Fibroblast of lung (primary cell): ENCODE data around the gene CD6. TPM values are rescaled to one million over a fixed set of nuclear protein-coding genes. Genes with fewer than 3 reads are reported as not detected.

Source experiments
- DNase-seq, 2 donors: peaks; one replicate each; pipeline versions ENCODE4 v3.0.0 to v3.0.0-alpha.2; 2010; ENCODE audit warnings: low read depth in 2 of 2
- H2AFZ ChIP-seq: 2 replicates; pipeline ENCODE4 v1.5.1; 2012; ENCODE audit warnings: low read length, control low read depth, inconsistent platforms
- H3K27ac ChIP-seq: 2 replicates; pipeline ENCODE4 v1.5.1; 2011; ENCODE audit warnings: low read length, control low read depth; ENCODE audit not compliant: insufficient read depth
- H3K27me3 ChIP-seq: 2 replicates; pipeline ENCODE4 v1.5.1; 2011; ENCODE audit warnings: mild to moderate bottlenecking, low read length; ENCODE audit not compliant: control insufficient read depth, insufficient read depth
- H3K36me3 ChIP-seq: 2 replicates; pipeline ENCODE4 v1.5.1; 2011; ENCODE audit warnings: low read length; ENCODE audit not compliant: control insufficient read depth, insufficient read depth
- H3K4me1 ChIP-seq: 2 replicates; pipeline ENCODE4 v1.5.1; 2011; ENCODE audit warnings: low read length; ENCODE audit not compliant: control insufficient read depth, insufficient read depth; ENCODE audit errors: extremely low read depth
- H3K4me2 ChIP-seq: 2 replicates; pipeline ENCODE4 v1.5.1; 2011; ENCODE audit warnings: low read length, control low read depth; ENCODE audit not compliant: insufficient read depth; ENCODE audit errors: extremely low read depth
- H3K4me3 ChIP-seq, 4 experiments: fragments of 200-600 bp in 1 of 4; sonication (generic) in 1 of 4; replicated peaks in 1 of 4; 2 replicates each; pipeline ENCODE4 v1.5.1; 2011 to 2016; ENCODE audit warnings: low read length in 4 of 4, low read depth in 3 of 4, mild to moderate bottlenecking in 3 of 4, control low read depth in 2 of 4, inconsistent platforms in 1 of 4, mixed read lengths in 1 of 4; ENCODE audit not compliant: insufficient read depth in 1 of 4; ENCODE audit errors: control extremely low read depth in 1 of 4
- H3K79me2 ChIP-seq: 2 replicates; pipeline ENCODE4 v1.5.1; 2012; ENCODE audit warnings: mild to moderate bottlenecking, low read length, inconsistent platforms; ENCODE audit not compliant: control insufficient read depth, insufficient read depth
- H3K9ac ChIP-seq: 2 replicates; pipeline ENCODE4 v1.5.1; 2011; ENCODE audit warnings: mild to moderate bottlenecking, low read length, control low read depth; ENCODE audit not compliant: insufficient read depth
- H3K9me3 ChIP-seq: 2 replicates; pipeline ENCODE4 v1.5.1; 2012; ENCODE audit warnings: low read depth, low read length; ENCODE audit not compliant: control insufficient read depth, insufficient read depth
- H4K20me1 ChIP-seq: 2 replicates; pipeline ENCODE4 v1.5.1; 2011; ENCODE audit warnings: low read length; ENCODE audit not compliant: control insufficient read depth, insufficient read depth; ENCODE audit errors: extremely low read depth
- EZH2 ChIP-seq: IDR thresholded peaks from 2 replicates; pipeline ENCODE4 v1.5.1; 2012; ENCODE audit warnings: low read length, control low read depth, mild to moderate bottlenecking; ENCODE audit errors: missing control alignments
- polyA plus RNA-seq, 2 donors: library from polyadenylated mRNA; depleted of rRNA in 1 of 2; stranded (reverse) in 1 of 2; unstranded in 1 of 2; fragments of >200 nt; gene quantifications; 2 replicates each; pipeline ENCODE4 v1.2.1, GENCODE V29; 2011 to 2012; ENCODE audit warnings: missing spikeins in 1 of 2
- total RNA-seq: library from RNA; depleted of rRNA; stranded (reverse); fragments of >200 nt; gene quantifications from 2 replicates; pipeline ENCODE4 v1.2.1, GENCODE V29; 2014
- TF ChIP-seq, protein P1 (sequence below), 2 donors: IDR thresholded peaks in 1 of 2; conservative IDR thresholded peaks in 1 of 2; 1 replicate in 1 of 2; 2 replicates in 1 of 2; pipeline ENCODE4 v1.5.1; 2011 to 2012; ENCODE audit warnings: low read length in 2 of 2, control low read depth in 1 of 2, inconsistent platforms in 1 of 2, low read depth in 1 of 2, mild to moderate bottlenecking in 1 of 2

CD6 gene
- total and polyA plus RNA-seq, 2 donors (not counting 1 experiment from before 2014, with no cell fraction given), result not detected

DNA sequence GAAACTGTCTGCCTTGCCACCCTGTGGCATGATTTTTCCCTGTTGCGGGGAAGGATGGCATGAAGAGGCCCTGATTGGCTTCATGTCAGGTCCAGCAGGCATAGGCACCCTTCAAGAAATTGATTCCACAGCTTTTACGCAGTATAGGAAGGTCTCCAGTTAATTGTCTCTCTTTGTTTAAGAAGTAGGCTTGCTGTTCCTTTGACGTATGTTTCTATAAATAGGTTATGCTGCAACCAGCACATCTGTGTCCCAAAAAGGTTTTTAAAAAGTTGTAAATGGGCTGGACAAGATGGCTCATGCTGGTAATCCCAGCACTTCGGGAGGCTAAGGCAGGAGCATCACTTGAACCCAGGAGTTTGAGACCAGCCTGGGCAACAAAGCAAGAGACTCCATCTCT, 62.6 kb downstream of the CD6 start:
- DNase-seq, result peak in 1 of 2 donors; percentile 9
- Histone ChIP-seq H3K4me3 (no peak overlapping the region), H3K9ac (no peak overlapping the region), H2AFZ (no peak overlapping the region), H3K79me2 (no peaks in the 10 kb centered on the region), H3K4me1 (no peaks in the 10 kb centered on the region), H3K36me3 (no peaks in the 10 kb centered on the region), H3K27ac (no peak overlapping the region), H3K4me2 (no peak overlapping the region), H3K9me3 (no peaks in the 10 kb centered on the region), H4K20me1 (no peaks in the 10 kb centered on the region), H3K27me3 (peaks cover 5% of the 10 kb centered on the region)
- TF ChIP-seq, protein P1, sequence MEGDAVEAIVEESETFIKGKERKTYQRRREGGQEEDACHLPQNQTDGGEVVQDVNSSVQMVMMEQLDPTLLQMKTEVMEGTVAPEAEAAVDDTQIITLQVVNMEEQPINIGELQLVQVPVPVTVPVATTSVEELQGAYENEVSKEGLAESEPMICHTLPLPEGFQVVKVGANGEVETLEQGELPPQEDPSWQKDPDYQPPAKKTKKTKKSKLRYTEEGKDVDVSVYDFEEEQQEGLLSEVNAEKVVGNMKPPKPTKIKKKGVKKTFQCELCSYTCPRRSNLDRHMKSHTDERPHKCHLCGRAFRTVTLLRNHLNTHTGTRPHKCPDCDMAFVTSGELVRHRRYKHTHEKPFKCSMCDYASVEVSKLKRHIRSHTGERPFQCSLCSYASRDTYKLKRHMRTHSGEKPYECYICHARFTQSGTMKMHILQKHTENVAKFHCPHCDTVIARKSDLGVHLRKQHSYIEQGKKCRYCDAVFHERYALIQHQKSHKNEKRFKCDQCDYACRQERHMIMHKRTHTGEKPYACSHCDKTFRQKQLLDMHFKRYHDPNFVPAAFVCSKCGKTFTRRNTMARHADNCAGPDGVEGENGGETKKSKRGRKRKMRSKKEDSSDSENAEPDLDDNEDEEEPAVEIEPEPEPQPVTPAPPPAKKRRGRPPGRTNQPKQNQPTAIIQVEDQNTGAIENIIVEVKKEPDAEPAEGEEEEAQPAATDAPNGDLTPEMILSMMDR (conservative IDR thresholded peaks at IDR 0.05 in 1 of 2, IDR thresholded peaks at IDR 0.05 in 1 of 2; ENCODE audit: low read depth in 1 of 2, low read length in 2 of 2), result no peak
- TF ChIP-seq EZH2, result no peak

DNA sequence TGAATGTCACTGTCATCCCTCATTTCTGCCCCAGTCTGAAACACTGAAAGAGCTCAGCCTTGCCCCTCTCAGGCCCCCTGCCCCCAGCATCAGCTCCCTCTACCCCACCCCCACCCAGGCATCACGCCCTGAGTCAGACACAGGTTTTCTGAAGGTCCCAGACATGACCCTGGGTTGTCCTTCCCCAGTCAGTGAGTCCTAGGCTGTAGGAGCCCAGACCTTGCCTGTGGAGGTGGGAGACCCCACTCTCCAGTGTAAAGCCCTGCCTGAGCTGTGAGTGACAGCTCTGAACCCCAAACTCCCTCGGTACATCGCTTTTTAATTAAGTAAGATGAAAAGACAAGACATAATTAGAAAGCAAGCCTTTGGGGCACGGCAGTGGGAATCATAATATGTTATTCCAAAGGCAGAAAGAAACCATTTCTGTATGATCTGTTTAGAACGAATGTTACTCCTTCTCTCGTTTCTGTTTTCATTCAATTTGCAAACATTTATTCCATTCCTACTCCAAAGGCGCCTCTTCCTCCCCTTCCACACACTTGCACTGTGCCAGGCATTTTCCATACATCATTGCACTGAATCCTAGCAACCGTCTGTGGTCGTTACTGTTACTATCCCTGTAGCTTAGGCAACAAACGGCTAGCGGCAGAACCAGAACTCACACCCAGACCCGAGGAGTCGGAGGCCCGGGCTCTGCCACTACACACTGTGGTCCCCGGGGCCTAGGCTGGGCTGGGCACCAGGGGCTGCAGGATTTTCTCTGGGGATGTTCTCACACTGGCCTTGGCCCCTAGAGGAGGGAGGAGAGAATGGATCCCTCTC, 63.4 kb downstream of the CD6 start:
- H3K27me3 ChIP-seq, result peaks cover 5% of the 10 kb centered on the region
- H3K27ac ChIP-seq, result no peak overlapping the region
- H3K9me3 ChIP-seq, result no peaks in the 10 kb centered on the region
- no peak overlapping the region for H3K9ac ChIP-seq
- TF ChIP-seq EZH2, result no peak
- TF ChIP-seq, protein P1 (conservative IDR thresholded peaks at IDR 0.05 in 1 of 2, IDR thresholded peaks at IDR 0.05 in 1 of 2; ENCODE audit: low read depth in 1 of 2, low read length in 2 of 2), result no peak
- H2AFZ ChIP-seq, result no peak overlapping the region
- H3K4me2 ChIP-seq, result no peak overlapping the region
- DNase-seq, result no peak
- no peaks in the 10 kb centered on the region for H3K79me2 ChIP-seq
- no peaks in the 10 kb centered on the region for H4K20me1 ChIP-seq
- H3K36me3 ChIP-seq, result no peaks in the 10 kb centered on the region
- no peaks in the 10 kb centered on the region for H3K4me1 ChIP-seq
- H3K4me3 ChIP-seq, result no peak overlapping the region

DNA sequence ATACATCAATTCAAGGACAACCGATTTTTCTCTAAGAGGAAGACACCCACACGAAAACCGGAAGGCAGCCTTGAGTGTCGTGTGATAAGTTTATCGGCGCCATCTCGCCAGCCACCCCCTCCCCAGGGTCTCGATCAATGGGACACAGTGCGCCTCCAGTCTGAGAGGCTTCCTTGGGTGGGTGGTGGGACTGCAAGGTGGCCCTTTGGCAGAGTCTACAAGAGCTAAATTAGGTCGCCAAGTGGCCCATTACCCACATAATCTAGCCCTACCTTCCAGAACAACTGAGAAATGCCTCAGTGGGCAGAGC, 64.0 kb downstream of the CD6 start:
- H3K9me3 ChIP-seq, result no peaks in the 10 kb centered on the region
- no peak overlapping the region for H2AFZ ChIP-seq
- H3K79me2 ChIP-seq, result no peaks in the 10 kb centered on the region
- no peak for DNase-seq
- no peak for TF ChIP-seq EZH2
- no peaks in the 10 kb centered on the region for H3K4me1 ChIP-seq
- no peak overlapping the region for H3K27ac ChIP-seq
- H3K4me3 ChIP-seq, result no peak overlapping the region
- H3K9ac ChIP-seq, result no peak overlapping the region
- peaks cover 5% of the 10 kb centered on the region for H3K27me3 ChIP-seq
- no peaks in the 10 kb centered on the region for H4K20me1 ChIP-seq
- no peak overlapping the region for H3K4me2 ChIP-seq
- H3K36me3 ChIP-seq, result no peaks in the 10 kb centered on the region
